ENCODE results near the gene GALE.
"Not testable (repeated sequence)": the region's sequence is repeated elsewhere in the genome, so short reads cannot be mapped to it uniquely, and the experiment has no call there.

DNA sequence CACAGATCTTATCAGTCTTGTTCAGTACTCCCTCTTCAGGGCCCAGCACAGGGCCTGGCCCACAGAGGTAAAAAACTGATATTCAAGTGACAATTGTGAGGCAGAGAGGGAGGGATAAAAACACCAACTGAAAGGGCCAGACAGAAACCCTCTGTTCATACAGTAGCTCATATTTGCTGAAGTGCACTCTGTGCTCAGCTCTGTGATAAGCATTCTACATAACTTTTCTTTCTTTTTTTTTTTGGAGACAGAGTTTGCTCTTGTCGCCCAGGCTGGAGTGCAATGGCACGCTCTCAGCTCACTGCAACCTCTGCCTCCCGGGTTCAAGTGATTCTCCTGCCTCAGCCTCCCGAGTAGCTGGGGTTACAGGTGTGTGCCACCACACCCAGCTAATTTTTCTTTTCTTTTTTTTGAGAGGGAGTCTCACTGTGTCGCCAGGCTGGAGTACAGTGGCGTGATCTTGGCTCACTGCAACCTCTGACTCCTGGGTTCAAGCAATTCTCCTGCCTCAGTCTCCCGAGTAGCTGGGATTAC, 2.3 kb upstream of the GALE start:
- TF ChIP-seq AGO2 (optimal IDR thresholded peaks at IDR 0.05; ENCODE audit: low read depth, low read length); BHLHE40 (IDR thresholded peaks at IDR 0.05; ENCODE audit: low read length); POLR2A (IDR thresholded peaks at IDR 0.05; ENCODE audit: insufficient read depth in 1 of 2, low read depth in 2 of 2, low read length in 2 of 2); EHMT2 (IDR thresholded peaks at IDR 0.05; ENCODE audit: borderline replicate concordance, low read depth, low read length); YY1 (IDR thresholded peaks at IDR 0.05; ENCODE audit: insufficient read depth, insufficient replicate concordance, low read depth, low read length); ZFY (CRISPR knock-in tag; IDR thresholded peaks at IDR 0.05); NCOA1 (CRISPR knock-in tag; IDR thresholded peaks at IDR 0.05); HDAC1 (CRISPR knock-in tag; IDR thresholded peaks at IDR 0.05); JUN (CRISPR knock-in tag; IDR thresholded peaks at IDR 0.05); SMAD1 (CRISPR knock-in tag; IDR thresholded peaks at IDR 0.05; ENCODE audit: borderline replicate concordance, low read depth); FOXC1 (CRISPR knock-in tag; IDR thresholded peaks at IDR 0.05; ENCODE audit: borderline replicate concordance): not testable (repeated sequence)
- TF ChIP-seq, protein P1, sequence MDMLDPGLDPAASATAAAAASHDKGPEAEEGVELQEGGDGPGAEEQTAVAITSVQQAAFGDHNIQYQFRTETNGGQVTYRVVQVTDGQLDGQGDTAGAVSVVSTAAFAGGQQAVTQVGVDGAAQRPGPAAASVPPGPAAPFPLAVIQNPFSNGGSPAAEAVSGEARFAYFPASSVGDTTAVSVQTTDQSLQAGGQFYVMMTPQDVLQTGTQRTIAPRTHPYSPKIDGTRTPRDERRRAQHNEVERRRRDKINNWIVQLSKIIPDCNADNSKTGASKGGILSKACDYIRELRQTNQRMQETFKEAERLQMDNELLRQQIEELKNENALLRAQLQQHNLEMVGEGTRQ (IDR thresholded peaks at IDR 0.05; ENCODE audit: low read depth, low read length): not testable (repeated sequence)
- TF ChIP-seq, protein P1 (CRISPR knock-in tag; IDR thresholded peaks at IDR 0.05; ENCODE audit: borderline replicate concordance): not testable (repeated sequence)
- TF ChIP-seq, protein P2, sequence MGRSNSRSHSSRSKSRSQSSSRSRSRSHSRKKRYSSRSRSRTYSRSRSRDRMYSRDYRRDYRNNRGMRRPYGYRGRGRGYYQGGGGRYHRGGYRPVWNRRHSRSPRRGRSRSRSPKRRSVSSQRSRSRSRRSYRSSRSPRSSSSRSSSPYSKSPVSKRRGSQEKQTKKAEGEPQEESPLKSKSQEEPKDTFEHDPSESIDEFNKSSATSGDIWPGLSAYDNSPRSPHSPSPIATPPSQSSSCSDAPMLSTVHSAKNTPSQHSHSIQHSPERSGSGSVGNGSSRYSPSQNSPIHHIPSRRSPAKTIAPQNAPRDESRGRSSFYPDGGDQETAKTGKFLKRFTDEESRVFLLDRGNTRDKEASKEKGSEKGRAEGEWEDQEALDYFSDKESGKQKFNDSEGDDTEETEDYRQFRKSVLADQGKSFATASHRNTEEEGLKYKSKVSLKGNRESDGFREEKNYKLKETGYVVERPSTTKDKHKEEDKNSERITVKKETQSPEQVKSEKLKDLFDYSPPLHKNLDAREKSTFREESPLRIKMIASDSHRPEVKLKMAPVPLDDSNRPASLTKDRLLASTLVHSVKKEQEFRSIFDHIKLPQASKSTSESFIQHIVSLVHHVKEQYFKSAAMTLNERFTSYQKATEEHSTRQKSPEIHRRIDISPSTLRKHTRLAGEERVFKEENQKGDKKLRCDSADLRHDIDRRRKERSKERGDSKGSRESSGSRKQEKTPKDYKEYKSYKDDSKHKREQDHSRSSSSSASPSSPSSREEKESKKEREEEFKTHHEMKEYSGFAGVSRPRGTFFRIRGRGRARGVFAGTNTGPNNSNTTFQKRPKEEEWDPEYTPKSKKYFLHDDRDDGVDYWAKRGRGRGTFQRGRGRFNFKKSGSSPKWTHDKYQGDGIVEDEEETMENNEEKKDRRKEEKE (IDR thresholded peaks at IDR 0.05): not testable (repeated sequence)
- TF ChIP-seq, protein P3, sequence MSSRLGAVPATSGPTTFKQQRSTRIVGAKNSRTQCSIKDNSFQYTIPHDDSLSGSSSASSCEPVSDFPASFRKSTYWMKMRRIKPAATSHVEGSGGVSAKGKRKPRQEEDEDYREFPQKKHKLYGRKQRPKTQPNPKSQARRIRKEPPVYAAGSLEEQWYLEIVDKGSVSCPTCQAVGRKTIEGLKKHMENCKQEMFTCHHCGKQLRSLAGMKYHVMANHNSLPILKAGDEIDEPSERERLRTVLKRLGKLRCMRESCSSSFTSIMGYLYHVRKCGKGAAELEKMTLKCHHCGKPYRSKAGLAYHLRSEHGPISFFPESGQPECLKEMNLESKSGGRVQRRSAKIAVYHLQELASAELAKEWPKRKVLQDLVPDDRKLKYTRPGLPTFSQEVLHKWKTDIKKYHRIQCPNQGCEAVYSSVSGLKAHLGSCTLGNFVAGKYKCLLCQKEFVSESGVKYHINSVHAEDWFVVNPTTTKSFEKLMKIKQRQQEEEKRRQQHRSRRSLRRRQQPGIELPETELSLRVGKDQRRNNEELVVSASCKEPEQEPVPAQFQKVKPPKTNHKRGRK (CRISPR knock-in tag; IDR thresholded peaks at IDR 0.05): not testable (repeated sequence)
